ENCODE results near the gene KRIT1.

GRCh38 chr7:92158660-92159575 lies 86.8 kb downstream of the KRIT1 start:
- TF ChIP-seq TOX (CRISPR knock-in tag; IDR thresholded peaks at IDR 0.05; ENCODE audit: borderline replicate concordance) (no peak), ZFP3 (CRISPR knock-in tag; IDR thresholded peaks at IDR 0.05) (no peak), CSRNP3 (CRISPR knock-in tag; IDR thresholded peaks at IDR 0.05) (no peak), ZC3H10 (CRISPR knock-in tag; IDR thresholded peaks at IDR 0.05) (no peak), GLIS3 (CRISPR knock-in tag; IDR thresholded peaks at IDR 0.05) (no peak), BACH2 (CRISPR knock-in tag; IDR thresholded peaks at IDR 0.05; ENCODE audit: borderline replicate concordance) (no peak), ISL1 (CRISPR knock-in tag; IDR thresholded peaks at IDR 0.05) (no peak), POU6F1 (CRISPR knock-in tag; IDR thresholded peaks at IDR 0.05; ENCODE audit: borderline replicate concordance, low read depth) (no peak), ZFP30 (CRISPR knock-in tag; IDR thresholded peaks at IDR 0.05) (no peak), ZNF70 (CRISPR knock-in tag; IDR thresholded peaks at IDR 0.05) (no peak), ZNF565 (CRISPR knock-in tag; conservative IDR thresholded peaks at IDR 0.05; ENCODE audit: low read depth) (no peak), ARNTL (CRISPR knock-in tag; IDR thresholded peaks at IDR 0.05; ENCODE audit: borderline replicate concordance, low read depth) (no peak), ESRRG (CRISPR knock-in tag; IDR thresholded peaks at IDR 0.05) (no peak), CSDC2 (CRISPR knock-in tag; IDR thresholded peaks at IDR 0.05) (no peak)

Measured in SK-N-SH treated with all-trans-retinoic acid at 6 μM for 48 hours (cell line).